Activated CD4-positive, alpha-beta T cell treated with anti-CD3 and anti-CD28 coated beads for 48 hours (primary cell): ENCODE measurements around the gene RPRD1A.

Source experiments
- DNase-seq: peaks from one replicate; pipeline ENCODE4 v3.0.0-alpha.2; 2020

Gene RPRD1A

GRCh38 chr18:36025025-36025424 lies 42.3 kb downstream of the RPRD1A start:
- DNase-seq = no peak

DNA sequence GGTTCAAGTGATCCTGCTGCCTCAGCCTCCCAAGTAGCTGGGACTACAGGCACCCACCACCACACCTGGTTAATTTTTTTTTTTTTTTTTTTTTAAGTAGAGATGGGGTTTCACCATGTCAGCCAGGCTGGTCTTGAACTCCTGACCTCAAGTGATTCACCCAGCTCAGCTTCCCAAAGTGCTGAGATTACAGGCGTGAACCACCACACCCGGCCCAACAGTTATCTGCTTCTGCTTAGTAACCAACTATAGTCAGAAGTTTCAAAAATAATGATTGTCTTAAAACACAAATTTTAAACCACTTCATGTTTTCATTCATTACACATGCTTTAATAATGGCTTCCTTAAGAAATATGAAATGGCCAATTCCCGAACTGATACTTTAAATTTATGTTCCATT lies 43.1 kb downstream of the RPRD1A start:
- peak; percentile 12 for DNase-seq

DNA sequence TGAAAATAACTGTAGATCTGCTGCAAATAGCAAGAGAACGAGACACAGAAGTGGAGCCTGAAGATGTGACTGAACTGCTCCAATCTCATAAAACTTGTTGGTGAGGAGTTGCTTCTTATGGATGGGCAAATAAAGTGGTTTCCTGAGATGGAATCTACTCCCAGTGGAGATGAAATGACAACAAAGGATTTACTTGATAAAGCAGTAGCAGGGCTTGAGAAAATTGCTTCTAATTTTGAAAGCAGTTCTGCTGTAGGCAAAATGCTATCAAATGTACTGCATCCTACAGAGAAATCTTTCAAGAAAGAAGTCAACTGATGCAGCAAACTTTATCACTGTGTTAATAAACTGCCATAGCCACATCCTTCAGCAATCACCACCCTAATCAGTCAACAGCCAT lies 44.0 kb downstream of the RPRD1A start:
- no peak for DNase-seq

DNA sequence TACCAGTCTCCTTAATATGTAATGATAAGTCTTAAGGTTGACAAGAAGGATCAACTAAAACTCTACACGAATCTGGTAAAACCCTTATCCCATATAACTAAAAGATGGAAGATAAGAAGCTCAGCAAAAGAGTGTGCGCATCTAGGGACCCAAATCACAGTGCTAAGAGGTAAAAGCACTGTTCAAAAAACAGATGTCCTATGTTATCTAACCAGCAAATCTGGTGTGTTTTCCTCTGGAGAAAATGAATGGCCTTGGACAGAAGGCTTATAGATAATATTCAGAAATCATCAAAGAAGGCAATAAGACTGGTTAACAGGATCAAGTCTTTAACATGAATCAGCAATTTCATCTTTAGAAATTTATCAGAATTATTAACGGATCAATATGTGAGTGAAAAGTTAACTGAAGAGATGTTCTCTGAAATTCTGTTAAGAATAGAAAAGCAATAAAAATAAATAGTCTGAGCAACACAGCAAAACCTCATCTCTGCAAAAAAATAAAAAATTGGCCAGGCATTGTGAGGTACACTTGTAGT lies 47.1 kb downstream of the RPRD1A start:
- no peak for DNase-seq

- DNase-seq = no peak
Observed at GRCh38 chr18:36017232-36017631, 50.1 kb downstream of the RPRD1A start.

DNA sequence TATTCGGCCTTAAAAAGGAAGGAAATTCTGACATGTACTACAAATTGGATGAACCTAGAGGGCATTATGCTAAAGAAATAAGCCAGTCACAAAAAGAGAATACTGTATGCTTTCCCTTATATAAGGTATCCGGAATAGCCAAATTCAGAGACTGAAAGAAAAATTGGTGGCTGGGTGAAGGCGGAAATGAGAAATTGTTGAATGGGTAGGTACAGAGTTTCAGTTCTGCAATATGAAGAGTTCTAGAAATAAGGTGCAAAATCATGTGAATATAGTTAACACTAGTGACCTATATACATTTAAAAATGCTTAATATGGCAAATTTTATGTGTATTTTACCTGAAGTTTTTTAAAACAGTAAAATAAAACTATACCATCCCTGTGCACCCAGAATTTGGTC lies 51.7 kb downstream of the RPRD1A start:
- DNase-seq = no peak

GRCh38 chr18:36012891-36013290 lies 54.5 kb downstream of the RPRD1A start:
- DNase-seq = no peak

DNA sequence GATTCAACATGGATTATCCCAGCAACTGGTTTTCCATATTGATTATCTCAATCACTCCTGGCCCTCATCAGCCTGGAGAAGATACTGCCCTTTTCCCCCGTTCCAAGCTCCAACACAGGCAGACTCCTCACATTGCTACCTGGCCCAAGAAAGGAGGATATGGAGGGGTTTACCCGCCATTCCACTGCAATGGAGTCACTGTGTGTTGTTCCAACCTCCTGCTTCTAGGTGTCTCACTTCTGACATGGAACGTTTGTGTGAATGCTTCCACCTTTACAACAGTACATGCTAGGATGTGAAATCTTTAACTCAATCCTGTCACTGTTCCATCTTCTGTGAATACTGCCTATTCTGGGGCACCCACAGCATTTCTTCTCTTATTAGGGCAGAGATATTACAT lies 58.1 kb downstream of the RPRD1A start:
- no peak for DNase-seq

- no peak for DNase-seq
Observed at GRCh38 chr18:36006997-36007396, 60.4 kb downstream of the RPRD1A start.

DNA sequence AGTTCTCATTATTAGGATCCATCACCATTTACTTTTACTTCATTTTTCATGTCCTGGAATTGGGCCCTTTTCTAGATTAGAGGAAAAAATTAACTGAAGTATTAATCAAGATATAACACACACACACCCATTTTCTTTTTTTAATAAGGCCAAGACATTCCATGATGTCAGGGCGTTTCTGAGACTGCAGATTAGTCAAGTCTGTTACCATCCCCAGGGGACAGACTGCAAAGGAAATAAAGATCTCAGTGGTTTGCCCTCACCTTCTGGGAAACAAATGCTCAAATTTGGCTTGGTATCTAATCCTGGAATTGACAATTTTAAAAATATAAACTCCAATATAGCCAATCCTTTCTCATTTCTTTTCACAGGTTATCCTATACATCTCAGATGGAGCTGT lies 67.4 kb downstream of the RPRD1A start:
- no peak for DNase-seq

GRCh38 chr18:35998967-35999366 lies 68.4 kb downstream of the RPRD1A start:
- no peak for DNase-seq

GRCh38 chr18:35993013-35993412 lies 74.3 kb downstream of the RPRD1A start:
- DNase-seq = no peak

GRCh38 chr18:35991696-35992095 lies 75.7 kb downstream of the RPRD1A start:
- no peak for DNase-seq

DNA sequence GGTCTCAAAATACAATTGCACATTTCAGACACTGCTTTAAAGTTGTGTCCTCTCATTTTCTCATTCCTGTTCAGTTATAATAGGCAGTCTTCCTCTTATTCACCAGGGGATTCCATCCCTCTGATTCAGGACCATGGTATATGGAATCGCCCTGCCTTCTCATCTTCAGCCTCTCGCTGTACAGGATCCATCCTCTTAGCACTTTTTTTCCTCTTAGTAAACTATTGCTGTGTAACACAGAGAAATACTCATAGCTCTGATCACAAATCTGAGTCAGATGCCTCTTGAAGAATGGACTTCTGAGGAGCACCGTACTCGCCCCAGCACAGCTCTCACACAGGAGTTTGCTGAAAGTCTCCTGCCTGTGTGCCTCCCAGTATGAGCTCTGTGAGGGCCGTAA lies 83.5 kb downstream of the RPRD1A start:
- no peak for DNase-seq

DNA sequence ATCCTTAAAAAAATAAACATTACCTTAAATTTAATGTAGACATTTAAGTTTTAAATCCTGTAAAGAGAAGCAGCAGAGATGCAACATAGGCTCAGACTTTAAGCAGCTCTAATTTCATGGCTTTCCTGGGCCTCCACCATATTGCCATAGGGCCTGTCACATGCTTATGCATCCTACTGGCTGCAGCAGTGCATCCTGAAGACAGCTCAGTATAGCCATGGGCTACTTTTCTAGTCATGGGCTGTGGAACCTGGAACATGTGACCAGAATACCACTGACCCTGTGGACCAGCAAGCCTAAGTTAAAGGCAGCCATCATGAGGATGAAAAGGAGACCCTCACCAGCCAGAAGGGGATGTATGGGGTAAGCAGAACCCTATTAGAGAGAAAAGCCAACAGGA lies 84.2 kb downstream of the RPRD1A start:
- no peak for DNase-seq

GRCh38 chr18:35982409-35983114 lies 84.8 kb downstream of the RPRD1A start:
- DNase-seq = no peak

GRCh38 chr18:35979112-35979511 lies 88.2 kb downstream of the RPRD1A start:
- no peak for DNase-seq

GRCh38 chr18:35974181-35974580 lies 93.2 kb downstream of the RPRD1A start:
- no peak for DNase-seq

GRCh38 chr18:35973650-35974049 lies 93.7 kb downstream of the RPRD1A start:
- no peak for DNase-seq

- peak; percentile 95 for DNase-seq
Observed at GRCh38 chr18:35972197-35973000, 95.0 kb downstream of the RPRD1A start, which contains the start of gene RMP24. TSS of gene RMP24 (plus strand) at chr18:35972679.

GRCh38 chr18:35971661-35972196 lies 95.6 kb downstream of the RPRD1A start:
- no peak for DNase-seq

DNA sequence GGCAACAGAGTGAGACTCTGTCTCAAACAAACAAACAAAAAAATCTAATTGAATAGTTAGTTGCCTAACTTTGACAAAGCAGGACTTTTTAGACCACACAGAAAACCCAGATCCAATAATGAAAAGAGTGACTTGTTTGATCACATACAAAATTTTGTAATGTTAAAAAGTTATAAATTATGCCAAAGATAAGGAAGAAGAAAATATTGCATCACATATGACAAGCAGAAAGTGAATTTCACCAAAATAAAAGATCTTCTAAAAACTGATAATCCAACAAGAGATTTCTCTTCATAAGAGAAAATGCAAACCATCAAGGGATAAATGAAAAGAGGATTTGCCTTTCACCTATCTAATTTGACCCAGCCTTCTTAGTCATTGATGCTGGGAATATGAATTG lies 97.7 kb downstream of the RPRD1A start:
- no peak for DNase-seq

GRCh38 chr18:35968278-35968880 lies 99.0 kb downstream of the RPRD1A start:
- no peak for DNase-seq
